Heart left ventricle (tissue), 16 donors: Measurements from ENCODE around the gene PCBP1. TPM values are rescaled to one million over a fixed set of nuclear protein-coding genes. Genes with fewer than 3 reads are reported as not detected.
A peak's percentile ranks its signal among the peaks of the same experiment; 100 is the strongest.

ENCODE experiments used
- ATAC-seq, 4 donors: fragments of 200-7000 bp; cut with Tn5 transposase; one replicate each; pipeline ENCODE4 v1.9.1; 2020 to 2022; ENCODE audit warnings: moderate library complexity in 4 of 4, mild to moderate bottlenecking in 3 of 4, moderate number of reproducible peaks in 1 of 4
- DNase-seq, 5 donors: peaks; one replicate each; pipeline ENCODE4 v3.0.0-alpha.2; 2020
- H3K27ac ChIP-seq, 12 donors: fragments of 200-600 bp; sonication (generic) in 4 of 12; one replicate each; pipeline versions ENCODE4 v1.5.0 to v1.8.0; 2016 to 2022; ENCODE audit warnings: mild to moderate bottlenecking in 2 of 12
- H3K27me3 ChIP-seq, 9 donors: fragments of 200-600 bp; sonication (generic) in 2 of 9; one replicate each; pipeline versions ENCODE4 v1.5.1 to v1.8.0; 2016 to 2022; ENCODE audit warnings: mild to moderate bottlenecking in 3 of 9
- H3K36me3 ChIP-seq, 9 donors: fragments of 200-600 bp; sonication (generic) in 2 of 9; one replicate each; pipeline versions ENCODE4 v1.5.0 to v1.8.0; 2018 to 2022; ENCODE audit warnings: mild to moderate bottlenecking in 2 of 9
- H3K4me1 ChIP-seq, 12 donors: fragments of 200-600 bp; sonication (generic) in 4 of 12; one replicate each; pipeline versions ENCODE4 v1.5.0 to v1.8.0; 2016 to 2022; ENCODE audit warnings: mild to moderate bottlenecking in 3 of 12
- H3K4me3 ChIP-seq, 12 donors: fragments of 200-600 bp; sonication (generic) in 4 of 12; one replicate each; pipeline versions ENCODE4 v1.5.0 to v1.8.0; 2017 to 2022; ENCODE audit warnings: mild to moderate bottlenecking in 9 of 12, moderate library complexity in 4 of 12
- H3K9me3 ChIP-seq, 12 donors: fragments of 200-600 bp; sonication (generic) in 4 of 12; one replicate each; pipeline versions ENCODE4 v1.5.0 to v1.8.0; 2016 to 2022; ENCODE audit warnings: mild to moderate bottlenecking in 1 of 12
- CTCF ChIP-seq, 12 donors: fragments of 200-600 bp; sonication (generic) in 4 of 12; IDR thresholded peaks; one replicate each; pipeline versions ENCODE4 v1.5.0 to v1.8.0; 2018 to 2022; ENCODE audit warnings: antibody characterized with exemption in 12 of 12, mild to moderate bottlenecking in 5 of 12
- POLR2A ChIP-seq, 2 donors: fragments of 450-650 bp; IDR thresholded peaks; one replicate each; pipeline ENCODE4 v1.6.1; 2017; ENCODE audit warnings: antibody characterized with exemption in 2 of 2, mild to moderate bottlenecking in 2 of 2, moderate library complexity in 2 of 2
- WGBS, 4 donors: extraction: QIAGEN DNeasy Blood & Tissue Kit in 2 of 4; methylation state at CpG; one replicate each; pipeline versions ENCODE4 v1.1.5 to v1.1.7; 2013 to 2018; 5-methylcytosine and 5-hydroxymethylcytosine counted together
- intact Hi-C, 10 donors: fragments of 100-400 bp; cut with DNase I; formaldehyde crosslinking; loops; one replicate each; pipeline versions ENCODE4 v1.11.1 to v1.14.2; 2022
- polyA plus RNA-seq, 2 donors: library from polyadenylated mRNA; stranded (reverse); fragments of 200-250 nt; gene quantifications; one replicate each; pipeline ENCODE4 v1.2.3, GENCODE V29; 2013
- total RNA-seq, 9 donors: library from RNA; depleted of rRNA in 2 of 9; stranded (reverse); fragments of >200 nt in 2 of 9; fragmentation: NEBNext Ultra II Directional in 3 of 9; extraction: Animal tissue kit (Norgen Biotek cat#: 25700) in 3 of 9; gene quantifications; one replicate each; pipeline versions ENCODE4 v1.1.0 to v1.2.4, GENCODE V29; 2016 to 2023
- donor health status: ischemic (EF 13 %, LVEDD 7.1; RV severe dilation, severe dysfunction).
- donor health status: healthy with polysubstance abuse.
- donor health status: DM: no; HTN: yes; CAD: no.
- donor health status: DM: no; HTN: no; CAD: no.
- donor health status: ischemic (EF 25% LVEDD 6.9; RV normal size, moderate dysfunction).
- donor health status: ischemic (EF 25% LVEDD 5.7; RV mildly dilated, moderate dysfunction).
- donor health status: healthy.
- donor health status: DM: yes; HTN: yes; CAD: no.
- donor health status: ischemic (EF 35%, LVEDD 5.7; RV mildly dilated, moderate dysfunction).
- donor health status: nonischemic (EF 11% LVEDD 7.7; RV severe dilation, severe dysfunction).
- donor health status: DM: yes; HTN: yes; CAD: no.
- donor health status: PGD.
- donor health status: ischemic (EF 29% LVEDD 5.4; RV normal size, mild dysfunction).
- donor health status: nonischemic (EF 23%, LVEDD 6.1; RV moderate dilation, normal function).

Gene PCBP1
- total and polyA plus RNA-seq, 11 donors: 106 to 296 (median 205) TPM

- H3K27ac ChIP-seq: peak overlapping the region in 1 of 12 donors; percentile 61
- TF ChIP-seq CTCF (IDR thresholded peaks at IDR 0.05) (no peak), POLR2A (IDR thresholded peaks at IDR 0.05) (no peak)
- peaks cover 3 to 65% (median 20%) of the 10 kb centered on the region in 12 donors for H3K4me1 ChIP-seq
- intact Hi-C loops: no loop called here
- ATAC-seq (no peak), DNase-seq (no peak)
- no peaks in the 10 kb centered on the region for H3K36me3 ChIP-seq
- H3K4me3 ChIP-seq: no peak overlapping the region
- H3K9me3 ChIP-seq: no peaks in the 10 kb centered on the region
- H3K27me3 ChIP-seq: no peaks in the 10 kb centered on the region
- 80 to 86% (median 82%) methylated on average over 7 of the region's 7 CpGs for WGBS, 4 donors
Measured at GRCh38 chr2:70111752-70112591, 24.7 kb downstream of the PCBP1 start.

DNA sequence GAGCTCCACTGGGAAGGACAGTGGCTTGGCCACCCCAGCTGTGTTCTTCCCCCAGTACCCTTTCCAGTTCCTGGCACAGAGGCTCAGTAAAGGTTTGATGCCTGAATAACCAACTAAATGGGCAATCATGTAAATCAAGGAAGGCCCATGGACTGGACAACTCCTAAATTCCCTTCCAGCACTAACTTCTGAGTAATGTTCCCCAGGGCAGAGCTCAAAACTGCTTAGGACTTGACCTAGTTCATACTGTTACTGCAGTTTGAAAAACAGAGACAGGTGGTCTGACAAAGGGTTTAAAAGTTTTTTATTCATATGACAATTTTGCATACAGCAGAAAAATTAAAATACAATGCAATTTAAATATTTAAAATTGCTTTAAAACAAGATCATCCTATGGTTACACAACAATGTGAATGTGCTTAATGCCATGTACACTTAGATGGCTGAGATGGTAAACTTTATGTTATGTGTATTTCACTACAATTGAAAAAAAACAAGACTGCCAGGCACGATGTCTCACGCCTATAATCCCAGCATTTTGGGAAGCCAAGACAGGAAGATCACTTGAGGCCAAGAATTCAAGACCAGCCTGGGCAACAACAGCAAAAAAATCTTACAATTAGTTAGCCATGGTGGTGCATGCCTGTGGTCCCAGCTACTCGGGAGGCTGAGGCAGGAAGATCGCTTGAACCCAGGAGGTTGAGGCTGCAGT, 26.2 kb downstream of the PCBP1 start:
- DNase-seq (no peak), ATAC-seq (no peak)
- Histone ChIP-seq H3K27me3 (no peaks in the 10 kb centered on the region), H3K36me3 (no peaks in the 10 kb centered on the region), H3K4me1 (peaks cover 3 to 65% (median 27%) of the 10 kb centered on the region in 12 donors), H3K4me3 (no peak overlapping the region), H3K27ac (no peak overlapping the region), H3K9me3 (no peaks in the 10 kb centered on the region)
- intact Hi-C loops: no loop called here
- 81 to 86% (median 83%) methylated on average over 4 of the region's 4 CpGs for WGBS, 4 donors
- TF ChIP-seq CTCF (IDR thresholded peaks at IDR 0.05) (no peak), POLR2A (IDR thresholded peaks at IDR 0.05) (no peak)

- Histone ChIP-seq H3K4me3 (peak overlapping the region in 1 of 12 donors; percentile 18), H3K9me3 (no peaks in the 10 kb centered on the region), H3K36me3 (no peaks in the 10 kb centered on the region), H3K27ac (peak overlapping the region in 11 of 12 donors; percentile 50 to 78 (median 71)), H3K27me3 (no peaks in the 10 kb centered on the region), H3K4me1 (peaks cover 3 to 55% (median 34%) of the 10 kb centered on the region in 12 donors)
- TF ChIP-seq POLR2A (IDR thresholded peaks at IDR 0.05) (peak in 1 of 2 donors; percentile 22), CTCF (IDR thresholded peaks at IDR 0.05) (no peak)
- DNase-seq: peak in 4 of 5 donors; percentile 44 to 54 (median 46)
- intact Hi-C loops: no loop called here
- ATAC-seq: peak; percentile 55 to 78 (median 58)
- WGBS, 4 donors: 46 to 56% (median 53%) methylated on average over 8 of the region's 8 CpGs
Measured at GRCh38 chr2:70115646-70116442, 28.6 kb downstream of the PCBP1 start.
